Lung (tissue), 12 donors: ENCODE measurements around the gene CTU2. TPM values are rescaled to one million over a fixed set of nuclear protein-coding genes. Genes with fewer than 3 reads are reported as not detected.

Experiments
- ATAC-seq: fragments of 200-7000 bp; cut with Tn5 transposase; one replicate; pipeline ENCODE4 v1.9.1; 2020; ENCODE audit warnings: moderate number of reproducible peaks; ENCODE audit not compliant: insufficient read depth, low FRiP score
- DNase-seq, 3 donors: peaks; one replicate each; pipeline ENCODE4 v3.0.0-alpha.2; 2013 to 2017
- H3K27ac ChIP-seq, 2 donors: one replicate each; pipeline ENCODE4 v1.5.1; 2013; ENCODE audit warnings: mild to moderate bottlenecking in 2 of 2, moderate library complexity in 2 of 2, control low read depth in 1 of 2, inconsistent platforms in 1 of 2, low read depth in 1 of 2, low read length in 1 of 2
- H3K27me3 ChIP-seq, 3 donors: one replicate each; pipeline ENCODE4 v1.5.1; 2013; ENCODE audit warnings: low read length in 2 of 3; ENCODE audit not compliant: control insufficient read depth in 3 of 3, insufficient read depth in 3 of 3
- H3K36me3 ChIP-seq, 4 donors: one replicate each; pipeline ENCODE4 v1.5.1; 2013; ENCODE audit warnings: low read length in 4 of 4, mild to moderate bottlenecking in 1 of 4, moderate library complexity in 1 of 4; ENCODE audit not compliant: control insufficient read depth in 4 of 4, insufficient read depth in 4 of 4
- H3K4me1 ChIP-seq, 5 donors: one replicate each; pipeline ENCODE4 v1.5.1; 2013; ENCODE audit warnings: low read length in 5 of 5, mild to moderate bottlenecking in 2 of 5, moderate library complexity in 1 of 5; ENCODE audit not compliant: control insufficient read depth in 5 of 5, insufficient read depth in 5 of 5
- H3K4me3 ChIP-seq: one replicate; pipeline ENCODE4 v1.5.1; 2013; ENCODE audit warnings: mild to moderate bottlenecking, control low read depth, moderate library complexity
- H3K9ac ChIP-seq, 2 donors: one replicate each; pipeline ENCODE4 v1.5.1; 2013; ENCODE audit warnings: low read length in 2 of 2, control low read depth in 1 of 2; ENCODE audit not compliant: insufficient read depth in 1 of 2
- H3K9me3 ChIP-seq, 4 donors: one replicate each; pipeline ENCODE4 v1.5.1; 2013; ENCODE audit warnings: low read length in 3 of 4, mild to moderate bottlenecking in 1 of 4, moderate library complexity in 1 of 4; ENCODE audit not compliant: control insufficient read depth in 4 of 4, insufficient read depth in 3 of 4
- CTCF ChIP-seq: IDR thresholded peaks from 2 replicates; pipeline ENCODE4 v1.5.1; 2012; ENCODE audit warnings: mild to moderate bottlenecking; ENCODE audit errors: control extremely low read depth, extremely low read depth
- WGBS, 2 donors: extraction: QIAGEN DNeasy Blood & Tissue Kit; methylation state at CpG; one replicate each; pipeline ENCODE4 v1.1.7; 2013; 5-methylcytosine and 5-hydroxymethylcytosine counted together
- polyA plus RNA-seq, 2 donors: library from polyadenylated mRNA; stranded (reverse); fragments of 200-250 nt; gene quantifications; one replicate each; pipeline ENCODE4 v1.2.1, GENCODE V29; 2013
- total RNA-seq, 2 donors: library from RNA; depleted of rRNA in 1 of 2; stranded (reverse); fragments of >200 nt in 1 of 2; gene quantifications; one replicate each; pipeline ENCODE4 v1.2.1, GENCODE V29; 2014 to 2021
- donor health status: control.
- donor health status: control.
- donor health status: Bipolar disorder and iron deficiency.
- donor health status: healthy.
- donor health status: DM: yes; HTN: yes; CAD: no.

Gene CTU2
- total and polyA plus RNA-seq, 4 donors: 5.7 to 23.4 (median 18.3) TPM

GRCh38 chr16:88692861-88693260 is 13.4 kb upstream of the CTU2 start:
- no peak for ATAC-seq
- Histone ChIP-seq H3K9me3 (no peaks in the 10 kb centered on the region), H3K27me3 (peaks cover 0 to 16% (median 7%) of the 10 kb centered on the region in 3 donors), H3K9ac (no peak overlapping the region), H3K4me1 (no peaks in the 10 kb centered on the region), H3K36me3 (peaks cover 0 to 18% (median 0%) of the 10 kb centered on the region in 4 donors), H3K27ac (no peak overlapping the region), H3K4me3 (no peak overlapping the region)
- no peak for DNase-seq
- no peak for TF ChIP-seq CTCF
- 71 to 76% methylated on average over 10 of the region's 10 CpGs for WGBS, 2 donors

- WGBS, 2 donors: 91 to 92% methylated on average over 39 of the region's 39 CpGs
- Histone ChIP-seq H3K4me1 (no peaks in the 10 kb centered on the region), H3K27me3 (peaks cover 0 to 8% (median 2%) of the 10 kb centered on the region in 3 donors), H3K9ac (no peak overlapping the region), H3K9me3 (no peaks in the 10 kb centered on the region), H3K4me3 (no peak overlapping the region), H3K27ac (no peak overlapping the region), H3K36me3 (peaks cover 0 to 25% (median 0%) of the 10 kb centered on the region in 4 donors)
- ATAC-seq: no peak
- DNase-seq: no peak
- no peak for TF ChIP-seq CTCF
These were observed 12.7 kb upstream of the CTU2 start for GRCh38 chr16:88693420-88694177.

GRCh38 chr16:88694221-88695087 is 11.8 kb upstream of the CTU2 start:
- peaks cover 0 to 34% (median 0%) of the 10 kb centered on the region in 4 donors for H3K36me3 ChIP-seq
- H3K4me1 ChIP-seq: no peaks in the 10 kb centered on the region
- no peak for DNase-seq
- H3K4me3 ChIP-seq: no peak overlapping the region
- TF ChIP-seq CTCF: no peak
- WGBS, 2 donors: 87 to 96% methylated on average over 37 of the region's 37 CpGs
- no peak overlapping the region for H3K9ac ChIP-seq
- no peak overlapping the region for H3K27ac ChIP-seq
- peaks cover 0 to 1% (median 0%) of the 10 kb centered on the region in 3 donors for H3K27me3 ChIP-seq
- no peak for ATAC-seq
- H3K9me3 ChIP-seq: no peaks in the 10 kb centered on the region
